GM18868 (cell line): ENCODE measurements around the gene LAMA2.
"Not testable (repeated sequence)": the region's sequence is repeated elsewhere in the genome, so short reads cannot be mapped to it uniquely, and the experiment has no call there.

Experiments used
- ATAC-seq: cut with Tn5 transposase; IDR thresholded peaks from one replicate; pipeline ENCODE4 v1.9.1; 2021; ENCODE audit warnings: mild to moderate bottlenecking, moderate library complexity; ENCODE audit not compliant: unreplicated experiment

LAMA2 gene

GRCh38 chr6:129006724-129007514 is 124.0 kb downstream of the LAMA2 start:
- no peak for ATAC-seq

- ATAC-seq = no peak
Measured at GRCh38 chr6:129007701-129008373, 124.9 kb downstream of the LAMA2 start.

- no peak for ATAC-seq
Measured at GRCh38 chr6:129008591-129008990, 125.7 kb downstream of the LAMA2 start.

- no peak for ATAC-seq
Measured at GRCh38 chr6:129009851-129010250, 126.9 kb downstream of the LAMA2 start.

DNA sequence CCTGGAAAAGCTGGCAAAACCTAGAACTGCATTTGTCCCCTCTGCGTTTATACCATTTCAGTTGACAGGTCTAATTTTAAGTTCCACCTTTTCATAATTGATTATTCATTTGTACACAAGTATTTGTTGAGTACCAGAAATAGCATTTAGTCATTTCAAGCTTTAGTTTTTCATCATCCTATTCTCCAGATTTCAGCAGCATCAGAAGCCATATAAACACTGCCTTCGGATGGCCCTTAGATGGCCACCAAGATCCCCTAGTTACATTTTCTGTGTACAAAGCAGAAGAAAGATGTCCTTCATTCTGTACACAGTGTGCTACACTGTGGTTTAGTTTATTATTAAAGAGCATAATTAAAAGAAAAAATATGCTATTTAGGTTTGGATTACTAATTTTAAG is 131.4 kb downstream of the LAMA2 start:
- no peak for ATAC-seq

- no peak for ATAC-seq
Measured at GRCh38 chr6:129015721-129016120, 132.8 kb downstream of the LAMA2 start.

DNA sequence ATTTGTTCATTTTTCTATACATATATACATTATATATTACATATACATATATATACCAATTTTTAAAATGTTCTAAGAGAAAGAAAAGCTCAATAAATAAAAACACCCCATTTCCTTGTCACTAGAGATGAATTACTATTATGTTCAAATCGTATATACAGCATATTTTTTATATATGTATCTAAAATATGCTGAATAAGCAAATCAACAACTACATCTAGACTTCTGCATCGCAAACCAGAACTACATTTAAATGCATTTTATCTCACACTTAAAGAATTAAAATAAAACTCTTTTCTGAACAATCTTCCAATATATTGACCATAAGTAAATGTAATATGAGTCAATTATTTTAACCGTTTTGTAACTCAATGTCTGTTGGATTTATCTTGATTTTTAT is 133.9 kb downstream of the LAMA2 start:
- no peak for ATAC-seq

DNA sequence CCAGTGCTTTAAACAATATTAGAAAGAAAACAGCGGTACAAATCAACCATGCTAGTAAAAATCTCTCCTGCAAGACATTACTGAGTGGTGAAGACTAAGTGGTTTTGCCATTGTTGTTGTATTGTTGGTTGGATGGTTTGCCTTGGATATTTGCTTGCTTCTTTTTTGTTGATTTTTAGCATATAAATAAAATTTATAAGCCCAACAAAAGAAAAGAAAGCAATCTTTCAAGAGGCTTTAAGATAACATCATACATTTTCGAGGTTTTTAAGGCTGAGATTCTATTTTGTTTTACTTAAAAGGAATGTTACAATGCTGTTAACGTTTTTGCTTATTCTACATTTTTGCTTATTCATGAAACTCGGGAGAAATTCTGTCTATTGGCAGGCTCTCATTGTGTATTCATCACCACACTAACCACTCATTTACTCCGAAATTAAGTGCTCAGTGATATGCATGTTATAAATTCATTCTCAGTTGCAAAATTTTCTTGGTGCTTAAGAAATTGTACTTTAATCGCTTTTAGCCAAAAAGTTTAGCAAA is 139.1 kb downstream of the LAMA2 start:
- no peak for ATAC-seq

GRCh38 chr6:129026601-129027000 is 143.7 kb downstream of the LAMA2 start:
- ATAC-seq = no peak

- no peak for ATAC-seq
Measured at GRCh38 chr6:129029778-129030177, 146.8 kb downstream of the LAMA2 start.

GRCh38 chr6:129030215-129030614 is 147.3 kb downstream of the LAMA2 start:
- no peak for ATAC-seq

- ATAC-seq = no peak
Measured at GRCh38 chr6:129031051-129031599, 148.2 kb downstream of the LAMA2 start.

DNA sequence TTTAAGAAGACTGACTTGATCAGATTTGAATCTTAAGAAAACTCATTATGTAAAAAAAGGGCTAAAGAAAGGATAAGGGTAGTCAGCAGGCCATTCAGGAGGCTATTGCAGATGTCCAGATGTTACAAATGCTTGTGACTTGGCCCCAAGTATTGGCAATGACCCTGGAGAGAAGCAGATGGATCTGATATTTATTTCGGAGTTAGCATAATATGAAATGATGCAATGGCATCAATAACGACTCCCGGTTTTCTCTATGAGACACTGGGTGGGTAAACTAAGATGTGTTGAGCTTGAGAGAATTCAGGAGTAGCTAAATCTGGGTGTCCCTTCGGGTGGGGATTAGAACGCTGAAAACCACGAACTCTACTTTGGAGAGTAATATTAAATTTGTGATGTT is 149.7 kb downstream of the LAMA2 start:
- no peak for ATAC-seq

DNA sequence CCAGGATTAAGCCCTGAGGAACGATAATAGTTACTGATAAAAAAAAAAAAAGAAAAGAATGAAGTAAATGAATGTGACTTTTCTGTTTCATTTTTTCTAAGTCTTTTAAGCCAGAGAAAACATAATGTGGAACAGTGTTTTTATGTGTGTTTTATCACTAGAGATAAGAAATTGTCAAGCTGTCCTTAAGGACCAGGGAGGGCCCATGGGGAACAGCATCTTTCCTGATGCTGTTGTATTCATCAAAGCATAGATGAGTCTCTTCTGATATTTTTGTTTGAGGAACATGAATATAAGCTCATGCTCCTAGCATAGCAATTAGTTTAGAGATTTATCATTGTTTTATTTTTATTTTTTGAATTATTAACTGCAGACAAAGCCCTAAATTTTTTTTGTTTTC is 150.2 kb downstream of the LAMA2 start:
- ATAC-seq = no peak

- no peak for ATAC-seq
Measured at GRCh38 chr6:129033581-129033980, 150.6 kb downstream of the LAMA2 start.

DNA sequence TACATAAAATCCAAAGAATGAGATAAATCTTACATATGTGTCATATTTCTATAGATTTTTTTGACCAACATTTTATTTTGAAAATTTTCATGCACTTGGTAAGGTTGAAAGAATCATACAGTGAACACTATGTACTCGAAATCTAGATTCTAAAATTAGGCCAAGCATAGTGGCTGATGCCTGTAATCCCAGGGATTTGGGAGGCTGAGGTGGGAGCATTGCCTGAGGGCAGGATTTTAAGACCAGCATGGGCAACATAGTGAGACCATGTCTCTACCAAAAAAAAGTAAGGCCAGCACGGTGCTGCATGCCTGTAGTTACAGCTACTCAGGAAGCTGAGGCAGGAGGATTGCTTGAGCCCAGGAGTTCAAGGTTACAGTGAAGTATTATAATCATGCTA is 158.6 kb downstream of the LAMA2 start:
- no peak for ATAC-seq

- ATAC-seq = no peak
Measured at GRCh38 chr6:129046526-129046925, 163.6 kb downstream of the LAMA2 start.

- no peak for ATAC-seq
Measured at GRCh38 chr6:129047834-129048233, 164.9 kb downstream of the LAMA2 start.

- ATAC-seq = no peak
Measured at GRCh38 chr6:129050086-129050485, 167.1 kb downstream of the LAMA2 start.

DNA sequence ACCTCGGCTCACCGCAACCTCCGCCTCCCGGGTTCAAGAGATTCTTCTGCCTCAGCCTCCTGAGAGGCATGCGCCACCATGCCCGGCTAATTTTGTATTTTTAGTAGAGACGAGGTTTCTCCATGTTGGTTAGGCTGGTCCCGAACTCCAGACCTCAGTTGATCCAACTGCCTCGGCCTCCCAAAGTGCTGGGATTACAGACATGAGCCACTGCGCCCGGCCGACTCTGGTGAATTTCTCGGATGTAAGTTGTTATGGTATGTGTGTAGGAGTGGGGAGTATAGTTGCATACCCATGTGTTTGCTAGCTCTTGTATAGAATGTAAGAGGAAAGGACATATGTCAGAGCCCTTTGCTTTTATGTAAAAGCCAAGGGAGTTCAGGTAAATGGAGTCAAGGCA is 170.2 kb downstream of the LAMA2 start:
- not testable (repeated sequence) for ATAC-seq

DNA sequence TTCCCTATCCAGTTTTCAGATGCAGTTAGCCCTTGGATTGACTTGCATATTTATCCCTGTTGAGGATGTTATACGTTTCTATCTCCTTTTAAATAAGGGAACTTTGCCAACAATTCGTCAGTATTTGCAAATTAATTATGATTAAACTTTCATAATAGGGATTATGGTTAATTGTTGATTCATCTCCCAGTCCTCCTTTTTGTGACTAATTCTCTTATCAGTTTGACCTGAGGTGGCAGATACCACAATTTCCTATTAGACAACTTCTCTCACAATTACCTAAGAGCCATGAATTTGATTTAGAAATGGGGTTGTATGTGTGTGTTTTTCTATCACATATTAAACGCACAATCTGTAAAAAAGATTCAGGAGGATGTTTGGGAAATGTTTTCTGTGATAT is 172.9 kb downstream of the LAMA2 start:
- no peak for ATAC-seq

GRCh38 chr6:129059650-129060049 is 176.7 kb downstream of the LAMA2 start:
- ATAC-seq = no peak
